Activated T-helper 2 cell treated with anti-CD3 and anti-CD28 coated beads, Interferon-gamma antibody, Interleukin-2, Interleukin-4, amounts not matched to agents 10 μg/mL and 5 μg/mL and 100 μg/mL, durations not matched to agents 14 hours and 24 hours and 36 hours (primary cell): Measurements from ENCODE around the gene RPP21. TPM values are rescaled to one million over a fixed set of nuclear protein-coding genes. Genes with fewer than 3 reads are reported as not detected.

Source experiments
- DNase-seq: peaks from one replicate; pipeline ENCODE4 v3.0.0; 2021; ENCODE audit warnings: low spot score
- H3K27ac Mint-ChIP-seq: one replicate; pipeline ENCODE4 v1.8.0; 2021; ENCODE audit warnings: mixed read lengths
- H3K27me3 Mint-ChIP-seq: one replicate; pipeline ENCODE4 v1.8.0; 2021; ENCODE audit warnings: low read depth, mixed read lengths
- H3K36me3 Mint-ChIP-seq: one replicate; pipeline ENCODE4 v1.8.0; 2021; ENCODE audit warnings: low read depth, mixed read lengths
- H3K4me1 Mint-ChIP-seq: one replicate; pipeline ENCODE4 v1.8.0; 2021; ENCODE audit warnings: low read depth, mixed read lengths
- H3K4me3 Mint-ChIP-seq: one replicate; pipeline ENCODE4 v1.8.0; 2021; ENCODE audit warnings: low read depth, mild to moderate bottlenecking, moderate library complexity, mixed read lengths
- H3K9me3 Mint-ChIP-seq: one replicate; pipeline ENCODE4 v1.8.0; 2021; ENCODE audit warnings: mixed read lengths
- intact Hi-C: fragments of 100-400 bp; cut with micrococcal nuclease; formaldehyde crosslinking; loops from one replicate; pipeline ENCODE4 v1.15.1; 2023
- total RNA-seq: library from RNA; stranded (reverse); gene quantifications from 2 replicates; pipeline ENCODE4 v1.2.3, GENCODE V29; 2022

Gene RPP21
- total RNA-seq, 1 donor from 2014 or later = 41.9 TPM

GRCh38 chr6:30322527-30323501 is 22.1 kb upstream of the RPP21 start:
- H3K36me3 Mint-ChIP-seq = peaks cover 53% of the 10 kb centered on the region
- peak overlapping the region; percentile 15 for H3K4me3 Mint-ChIP-seq
- DNase-seq = no peak
- intact Hi-C loops = loop anchor here (10.0 kb wide), 1 partner anchor 252 kb away; the partner anchor contains the start of gene ABCF1
- peaks cover 66% of the 10 kb centered on the region for H3K4me1 Mint-ChIP-seq
- H3K9me3 Mint-ChIP-seq = no peaks in the 10 kb centered on the region
- H3K27me3 Mint-ChIP-seq = no peaks in the 10 kb centered on the region
- H3K27ac Mint-ChIP-seq = peak overlapping the region; percentile 43

DNA sequence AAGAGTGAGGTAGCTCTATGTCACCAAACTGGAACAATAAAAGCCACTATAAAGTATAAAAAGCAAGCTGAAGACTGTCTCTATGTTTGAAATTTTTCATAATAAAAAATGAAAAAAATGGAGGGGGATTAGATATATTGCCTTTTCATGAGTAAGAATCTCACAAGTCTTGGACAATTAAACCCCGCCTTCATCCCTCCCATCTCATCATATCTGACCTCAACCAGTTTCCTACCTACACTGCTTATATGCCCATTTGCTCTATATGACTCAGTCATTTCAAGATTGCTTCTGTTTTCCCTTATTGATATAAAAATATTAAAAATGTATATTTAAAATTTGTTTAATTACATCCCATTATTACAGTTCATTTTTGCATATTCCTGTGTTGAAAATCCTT is 21.1 kb upstream of the RPP21 start:
- no peak for DNase-seq
- peaks cover 47% of the 10 kb centered on the region for H3K36me3 Mint-ChIP-seq
- H3K27me3 Mint-ChIP-seq = no peaks in the 10 kb centered on the region

DNA sequence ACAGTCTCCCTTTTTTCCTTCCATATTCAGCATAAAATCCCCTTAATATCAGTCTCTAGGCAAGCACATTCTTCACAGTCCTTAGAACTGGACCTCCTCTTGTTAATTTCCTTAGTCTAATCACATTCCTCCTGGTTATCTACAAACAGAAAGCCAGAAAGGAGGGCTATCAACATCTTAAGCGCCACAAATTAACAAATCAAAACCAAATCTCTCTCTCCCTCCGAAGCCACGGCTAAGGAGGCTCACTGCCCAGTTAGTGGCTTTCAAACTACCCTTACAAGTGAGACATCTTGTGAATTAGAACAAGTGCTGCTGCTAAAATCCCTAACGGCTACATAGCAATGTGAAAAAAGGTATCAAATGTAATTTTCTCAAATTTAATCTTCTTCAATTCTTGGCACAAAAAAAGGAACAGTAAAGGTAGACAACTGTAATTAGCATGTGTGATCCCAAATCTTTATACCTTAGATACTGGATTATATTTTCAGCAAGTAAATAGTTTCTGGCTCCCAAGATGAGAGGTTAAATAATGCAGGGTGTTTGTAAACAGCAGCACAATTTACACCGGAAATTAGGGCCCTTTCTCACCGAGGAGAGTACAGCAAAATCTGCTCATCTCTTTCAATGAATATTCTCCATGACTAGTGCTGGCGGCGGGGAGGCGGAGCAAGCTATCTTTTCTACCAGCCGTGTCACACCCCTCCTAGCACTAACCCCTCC is 19.6 kb upstream of the RPP21 start:
- Mint-ChIP-seq H3K27ac (peak overlapping the region; percentile 93), H3K4me3 (peak overlapping the region; percentile 94), H3K4me1 (peaks cover 56% of the 10 kb centered on the region), H3K9me3 (no peaks in the 10 kb centered on the region), H3K27me3 (no peaks in the 10 kb centered on the region), H3K36me3 (peaks cover 52% of the 10 kb centered on the region)
- peak; percentile 77 for DNase-seq
- intact Hi-C loops = loop anchor here (5.0 to 10.0 kb wide), 3 partner anchors 249 to 357 kb away; partner anchors contain the start of genes ABCF1 and PPP1R11

More for the DNA sequence above, 21.1 kb upstream of the RPP21 start:
- Mint-ChIP-seq H3K9me3 (no peaks in the 10 kb centered on the region), H3K4me3 (no peak overlapping the region), H3K27ac (no peak overlapping the region), H3K4me1 (peaks cover 64% of the 10 kb centered on the region)
- intact Hi-C loops = loop anchor here (10.0 kb wide), 1 partner anchor 251 kb away; the partner anchor contains the start of gene ABCF1

DNA sequence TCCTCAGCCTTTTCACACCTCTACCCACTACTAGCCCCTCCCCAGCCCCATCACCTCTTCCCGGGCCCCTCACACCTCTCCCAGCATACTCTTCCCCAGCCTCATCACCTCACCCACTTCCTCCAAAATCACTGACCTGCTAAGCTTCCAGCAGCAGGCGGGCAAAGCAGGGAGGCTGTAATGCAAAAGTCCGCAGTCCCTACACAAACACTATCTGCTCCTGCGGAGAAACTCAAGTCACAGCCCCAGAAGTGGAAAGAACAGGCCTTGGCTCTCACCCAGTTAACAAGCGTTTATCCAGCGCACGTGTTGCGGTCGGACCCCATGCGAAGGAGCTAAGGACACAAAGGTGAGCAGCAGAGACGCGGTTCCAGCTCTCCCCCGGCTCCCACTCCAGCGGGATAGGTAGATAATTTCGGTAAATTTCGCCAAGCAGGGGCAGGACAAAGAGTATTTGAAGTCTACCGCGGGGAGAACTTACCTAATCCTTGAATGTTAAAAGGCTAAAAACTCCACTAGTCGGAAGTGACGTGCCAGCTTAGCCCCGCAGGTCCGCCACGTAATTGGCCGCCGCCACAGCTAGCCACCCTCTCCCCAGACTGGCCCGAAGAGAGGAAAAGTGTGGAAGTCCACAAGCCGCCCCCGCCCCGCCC is 19.0 kb upstream of the RPP21 start:
- H3K27ac Mint-ChIP-seq = peak overlapping the region; percentile 93
- intact Hi-C loops = loop anchor here (1.0 to 10.0 kb wide), 6 partner anchors 19 to 356 kb away; partner anchors contain the start of genes ABCF1, MRPS18B, PPP1R10 and PPP1R11
- peaks cover 49% of the 10 kb centered on the region for H3K36me3 Mint-ChIP-seq
- H3K4me3 Mint-ChIP-seq = peak overlapping the region; percentile 94
- H3K27me3 Mint-ChIP-seq = no peaks in the 10 kb centered on the region
- H3K9me3 Mint-ChIP-seq = no peaks in the 10 kb centered on the region
- H3K4me1 Mint-ChIP-seq = peaks cover 51% of the 10 kb centered on the region
- DNase-seq = peak; percentile 76

DNA sequence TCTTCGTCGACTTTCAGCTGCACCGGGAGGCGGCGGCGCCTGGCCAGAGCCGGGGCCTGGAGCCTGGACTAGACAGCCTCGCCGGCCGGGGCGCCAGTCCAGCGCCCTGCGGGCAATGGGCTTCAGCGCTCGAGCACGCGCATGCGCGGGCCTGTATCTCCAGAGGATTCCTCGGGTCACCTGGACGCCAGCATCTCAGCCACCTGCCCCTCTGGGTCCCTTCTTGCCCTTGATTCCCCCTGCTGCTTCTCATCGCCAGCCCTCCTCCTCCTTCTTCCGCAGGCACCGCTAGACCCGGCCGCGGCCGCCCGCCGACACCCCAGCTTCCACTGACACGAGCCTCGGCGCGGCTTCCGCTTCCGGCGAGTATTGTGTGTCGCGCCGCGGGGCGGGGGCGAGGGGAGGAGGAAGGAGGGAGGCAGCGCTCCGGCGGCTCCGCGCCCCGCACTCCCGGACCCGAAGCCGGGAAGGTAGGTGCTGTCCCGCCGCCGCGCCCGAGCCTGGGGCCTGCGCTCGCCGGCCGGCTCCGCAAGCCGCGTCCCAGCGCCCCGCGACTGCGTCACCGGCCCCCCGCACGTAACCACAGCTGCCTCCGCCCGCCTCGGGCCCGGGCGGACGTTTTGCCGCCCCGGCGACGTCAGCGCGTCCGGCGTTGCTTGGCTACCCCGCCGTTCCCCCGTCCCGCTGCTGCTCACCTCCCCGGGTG is 18.3 kb upstream of the RPP21 start, which contains the start of gene TRIM39:
TRIM39 (plus strand) TSS at position 402 of the 706 bp plus-strand sequence. CDS start 2,391 bp downstream, outside the sequence.
- peaks cover 47% of the 10 kb centered on the region for H3K4me1 Mint-ChIP-seq

DNA sequence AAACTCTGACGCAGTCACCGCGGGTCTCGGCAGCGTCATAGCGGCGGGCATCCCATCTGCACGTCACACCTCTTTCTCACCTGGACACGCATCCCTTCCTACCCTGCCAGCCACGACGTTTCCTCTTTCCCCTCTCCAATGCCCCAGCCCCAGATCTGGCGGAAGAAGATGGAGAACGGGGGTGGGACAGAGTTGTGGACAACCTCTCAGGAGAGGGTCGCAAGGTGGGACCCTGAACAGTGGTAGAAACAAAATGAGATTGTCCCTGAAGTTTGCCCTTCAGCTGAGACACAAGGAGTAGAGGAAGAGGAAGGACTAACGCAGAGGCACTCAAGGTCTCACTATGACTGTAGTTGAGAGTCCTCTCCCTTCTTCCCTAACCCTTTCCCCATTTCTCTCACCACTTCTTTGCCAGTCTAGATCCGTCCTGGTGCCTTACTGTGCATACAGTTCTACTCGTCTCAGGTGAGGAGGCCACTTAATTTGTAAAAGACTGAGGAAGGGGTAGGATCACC is 17.7 kb upstream of the RPP21 start:
- intact Hi-C loops = loop anchor here (2.0 to 10.0 kb wide), 4 partner anchors 248 to 355 kb away; partner anchors contain the start of genes ABCF1, MRPS18B, PPP1R10 and PPP1R11
- H3K4me1 Mint-ChIP-seq = peaks cover 42% of the 10 kb centered on the region
- H3K36me3 Mint-ChIP-seq = peaks cover 50% of the 10 kb centered on the region
- peak overlapping the region; percentile 87 for H3K4me3 Mint-ChIP-seq
- no peak for DNase-seq
- H3K27me3 Mint-ChIP-seq = no peaks in the 10 kb centered on the region
- peak overlapping the region; percentile 85 for H3K27ac Mint-ChIP-seq
- H3K9me3 Mint-ChIP-seq = no peaks in the 10 kb centered on the region

More for the DNA sequence above, 18.3 kb upstream of the RPP21 start, which contains the start of gene TRIM39:
- Mint-ChIP-seq H3K9me3 (no peaks in the 10 kb centered on the region), H3K4me3 (peak within 1 kb of the TSS; percentile 94), H3K36me3 (peaks cover 51% of the 10 kb centered on the region), H3K27me3 (no peaks in the 10 kb centered on the region), H3K27ac (peak within 1 kb of the TSS; percentile 93)
- DNase-seq = peak; percentile 85
- intact Hi-C loops = loop anchor here (1.0 to 10.0 kb wide), 6 partner anchors 19 to 356 kb away; partner anchors contain the start of genes ABCF1, MRPS18B, PPP1R10 and PPP1R11

DNA sequence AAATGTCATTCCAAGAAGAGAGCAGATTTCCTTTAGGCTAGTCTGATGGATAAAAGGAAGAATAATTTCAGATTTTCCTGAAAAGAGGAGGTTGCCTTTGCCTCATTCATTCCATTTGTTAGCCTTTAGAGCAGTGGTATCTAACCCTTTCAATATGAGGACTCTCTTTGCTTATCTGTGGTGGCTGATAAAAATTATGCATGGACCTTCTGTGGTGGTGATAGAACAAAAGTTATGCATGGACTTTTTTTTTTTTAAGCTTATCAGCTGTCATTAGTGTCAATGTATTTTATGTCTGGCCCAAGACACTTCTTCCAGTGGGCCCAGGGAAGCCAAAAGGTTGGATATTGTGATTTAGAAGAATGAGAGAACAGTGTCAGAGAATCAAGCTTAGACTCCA is 16.6 kb upstream of the RPP21 start:
- DNase-seq = no peak
- intact Hi-C loops = loop anchor here (5.0 to 10.0 kb wide), 3 partner anchors 246 to 354 kb away; partner anchors contain the start of genes ABCF1 and PPP1R11
- H3K27me3 Mint-ChIP-seq = no peaks in the 10 kb centered on the region
- peaks cover 49% of the 10 kb centered on the region for H3K36me3 Mint-ChIP-seq
- no peak overlapping the region for H3K4me3 Mint-ChIP-seq
- H3K9me3 Mint-ChIP-seq = no peaks in the 10 kb centered on the region
- no peak overlapping the region for H3K27ac Mint-ChIP-seq
- peaks cover 32% of the 10 kb centered on the region for H3K4me1 Mint-ChIP-seq

GRCh38 chr6:30329331-30329730 is 15.6 kb upstream of the RPP21 start:
- no peak overlapping the region for H3K27ac Mint-ChIP-seq
- intact Hi-C loops = loop anchor here (5.0 to 10.0 kb wide), 3 partner anchors 245 to 353 kb away; partner anchors contain the start of genes ABCF1 and PPP1R11
- no peaks in the 10 kb centered on the region for H3K27me3 Mint-ChIP-seq
- no peak overlapping the region for H3K4me3 Mint-ChIP-seq
- H3K4me1 Mint-ChIP-seq = peaks cover 24% of the 10 kb centered on the region
- no peak for DNase-seq
- no peaks in the 10 kb centered on the region for H3K9me3 Mint-ChIP-seq
- H3K36me3 Mint-ChIP-seq = peaks cover 51% of the 10 kb centered on the region

GRCh38 chr6:30331981-30332380 is 13.0 kb upstream of the RPP21 start:
- intact Hi-C loops = no loop called here
- no peak for DNase-seq
- Mint-ChIP-seq H3K9me3 (no peaks in the 10 kb centered on the region), H3K27me3 (no peaks in the 10 kb centered on the region), H3K36me3 (peaks cover 63% of the 10 kb centered on the region), H3K27ac (no peak overlapping the region), H3K4me1 (peaks cover 13% of the 10 kb centered on the region), H3K4me3 (no peak overlapping the region)

- intact Hi-C loops = no loop called here
- Mint-ChIP-seq H3K36me3 (peaks cover 67% of the 10 kb centered on the region), H3K4me3 (no peak overlapping the region), H3K27ac (no peak overlapping the region), H3K9me3 (no peaks in the 10 kb centered on the region), H3K4me1 (no peaks in the 10 kb centered on the region), H3K27me3 (no peaks in the 10 kb centered on the region)
- no peak for DNase-seq
Measured at GRCh38 chr6:30334075-30334783, 10.7 kb upstream of the RPP21 start.

- Mint-ChIP-seq H3K27ac (no peak overlapping the region), H3K4me1 (peaks cover 15% of the 10 kb centered on the region), H3K4me3 (no peak overlapping the region), H3K9me3 (no peaks in the 10 kb centered on the region), H3K27me3 (no peaks in the 10 kb centered on the region), H3K36me3 (peaks cover 53% of the 10 kb centered on the region)
- no peak for DNase-seq
- intact Hi-C loops = no loop called here
Measured at GRCh38 chr6:30340589-30341054, 4.3 kb upstream of the RPP21 start.
